Measurements from ENCODE around the gene CUL4A. TPM values are rescaled to one million over a fixed set of nuclear protein-coding genes. Genes with fewer than 3 reads are reported as not detected.

Gene CUL4A
- total RNA-seq, 1 donor from 2014 or later, result 208 TPM

DNA sequence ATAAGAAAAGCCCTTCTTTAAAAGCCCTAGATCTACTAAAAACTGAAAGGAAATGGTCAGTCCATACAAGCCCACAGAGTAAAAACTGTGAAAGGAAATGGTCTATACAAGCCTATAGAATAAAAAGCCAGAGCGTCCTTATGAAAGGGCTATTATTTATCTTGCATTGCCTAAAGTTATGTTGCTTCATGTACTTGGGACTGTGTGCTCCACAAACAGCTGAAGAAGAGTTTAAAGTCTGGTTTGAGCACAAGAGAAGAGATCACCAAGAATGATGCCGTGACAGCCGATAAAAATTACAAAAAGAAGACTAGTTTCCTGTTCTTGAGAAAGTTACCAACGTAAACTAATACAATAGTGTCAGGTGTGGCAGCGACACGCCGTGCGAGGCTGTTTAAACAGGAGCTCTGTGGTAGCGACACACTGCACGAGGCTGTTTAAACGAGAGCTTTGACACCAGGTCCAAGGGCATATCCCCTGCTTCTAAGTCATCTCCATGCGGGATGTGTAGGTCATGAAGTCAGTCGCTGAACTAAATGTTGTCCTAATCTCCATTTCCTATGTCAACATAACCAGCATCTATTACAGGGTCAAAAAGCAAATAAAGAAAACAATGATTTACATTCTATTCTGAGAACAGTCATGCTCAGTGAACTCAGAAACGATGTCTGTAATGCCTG lies 25.8 kb upstream of the CUL4A start:
- no peaks in the 10 kb centered on the region for H3K4me1 ChIP-seq
- TF ChIP-seq, protein P1, sequence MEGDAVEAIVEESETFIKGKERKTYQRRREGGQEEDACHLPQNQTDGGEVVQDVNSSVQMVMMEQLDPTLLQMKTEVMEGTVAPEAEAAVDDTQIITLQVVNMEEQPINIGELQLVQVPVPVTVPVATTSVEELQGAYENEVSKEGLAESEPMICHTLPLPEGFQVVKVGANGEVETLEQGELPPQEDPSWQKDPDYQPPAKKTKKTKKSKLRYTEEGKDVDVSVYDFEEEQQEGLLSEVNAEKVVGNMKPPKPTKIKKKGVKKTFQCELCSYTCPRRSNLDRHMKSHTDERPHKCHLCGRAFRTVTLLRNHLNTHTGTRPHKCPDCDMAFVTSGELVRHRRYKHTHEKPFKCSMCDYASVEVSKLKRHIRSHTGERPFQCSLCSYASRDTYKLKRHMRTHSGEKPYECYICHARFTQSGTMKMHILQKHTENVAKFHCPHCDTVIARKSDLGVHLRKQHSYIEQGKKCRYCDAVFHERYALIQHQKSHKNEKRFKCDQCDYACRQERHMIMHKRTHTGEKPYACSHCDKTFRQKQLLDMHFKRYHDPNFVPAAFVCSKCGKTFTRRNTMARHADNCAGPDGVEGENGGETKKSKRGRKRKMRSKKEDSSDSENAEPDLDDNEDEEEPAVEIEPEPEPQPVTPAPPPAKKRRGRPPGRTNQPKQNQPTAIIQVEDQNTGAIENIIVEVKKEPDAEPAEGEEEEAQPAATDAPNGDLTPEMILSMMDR (IDR thresholded peaks at IDR 0.05), result no peak
- intact Hi-C loops (cut with DNase I), result no loop called here
- no peak overlapping the region for H3K27ac ChIP-seq
- H3K4me3 ChIP-seq, result no peak overlapping the region
- H3K9me3 ChIP-seq, result no peaks in the 10 kb centered on the region
- peaks cover 55 to 70% of the 10 kb centered on the region in 2 donors for H3K36me3 ChIP-seq
- H3K27me3 ChIP-seq, result no peaks in the 10 kb centered on the region
- no peak for DNase-seq (ENCODE audit: low spot score in 2 of 2)

GRCh38 chr13:113184568-113185440 lies 24.6 kb upstream of the CUL4A start:
- no peak overlapping the region for H3K27ac ChIP-seq

GRCh38 chr13:113186061-113186900 lies 23.1 kb upstream of the CUL4A start:
- Histone ChIP-seq H3K27me3 (no peaks in the 10 kb centered on the region), H3K36me3 (peaks cover 40 to 67% of the 10 kb centered on the region in 2 donors), H3K27ac (peak overlapping the region in 1 of 2 donors; percentile 8), H3K4me1 (no peaks in the 10 kb centered on the region), H3K4me3 (no peak overlapping the region), H3K9me3 (no peaks in the 10 kb centered on the region)
- intact Hi-C loops (cut with DNase I), result no loop called here
- no peak for DNase-seq (ENCODE audit: low spot score in 2 of 2)
- TF ChIP-seq, protein P1 (IDR thresholded peaks at IDR 0.05), result no peak

More at GRCh38 chr13:113184568-113185440, 24.6 kb upstream of the CUL4A start:
- TF ChIP-seq, protein P1 (IDR thresholded peaks at IDR 0.05), result no peak
- no peak overlapping the region for H3K4me3 ChIP-seq
- peaks cover 52 to 68% of the 10 kb centered on the region in 2 donors for H3K36me3 ChIP-seq
- no peaks in the 10 kb centered on the region for H3K27me3 ChIP-seq
- H3K4me1 ChIP-seq, result no peaks in the 10 kb centered on the region
- H3K9me3 ChIP-seq, result no peaks in the 10 kb centered on the region
- intact Hi-C loops (cut with DNase I), result no loop called here
- no peak for DNase-seq (ENCODE audit: low spot score in 2 of 2)

GRCh38 chr13:113187263-113187669 lies 22.1 kb upstream of the CUL4A start:
- no peak overlapping the region for H3K4me3 ChIP-seq
- intact Hi-C loops (cut with DNase I), result no loop called here
- peak; percentile 33 to 87 for DNase-seq (ENCODE audit: low spot score in 2 of 2)
- H3K36me3 ChIP-seq, result peaks cover 32 to 63% of the 10 kb centered on the region in 2 donors
- no peaks in the 10 kb centered on the region for H3K4me1 ChIP-seq
- H3K27ac ChIP-seq, result peak overlapping the region; percentile 8 to 45
- H3K9me3 ChIP-seq, result no peaks in the 10 kb centered on the region
- no peaks in the 10 kb centered on the region for H3K27me3 ChIP-seq
- TF ChIP-seq, protein P1 (IDR thresholded peaks at IDR 0.05), result no peak

DNA sequence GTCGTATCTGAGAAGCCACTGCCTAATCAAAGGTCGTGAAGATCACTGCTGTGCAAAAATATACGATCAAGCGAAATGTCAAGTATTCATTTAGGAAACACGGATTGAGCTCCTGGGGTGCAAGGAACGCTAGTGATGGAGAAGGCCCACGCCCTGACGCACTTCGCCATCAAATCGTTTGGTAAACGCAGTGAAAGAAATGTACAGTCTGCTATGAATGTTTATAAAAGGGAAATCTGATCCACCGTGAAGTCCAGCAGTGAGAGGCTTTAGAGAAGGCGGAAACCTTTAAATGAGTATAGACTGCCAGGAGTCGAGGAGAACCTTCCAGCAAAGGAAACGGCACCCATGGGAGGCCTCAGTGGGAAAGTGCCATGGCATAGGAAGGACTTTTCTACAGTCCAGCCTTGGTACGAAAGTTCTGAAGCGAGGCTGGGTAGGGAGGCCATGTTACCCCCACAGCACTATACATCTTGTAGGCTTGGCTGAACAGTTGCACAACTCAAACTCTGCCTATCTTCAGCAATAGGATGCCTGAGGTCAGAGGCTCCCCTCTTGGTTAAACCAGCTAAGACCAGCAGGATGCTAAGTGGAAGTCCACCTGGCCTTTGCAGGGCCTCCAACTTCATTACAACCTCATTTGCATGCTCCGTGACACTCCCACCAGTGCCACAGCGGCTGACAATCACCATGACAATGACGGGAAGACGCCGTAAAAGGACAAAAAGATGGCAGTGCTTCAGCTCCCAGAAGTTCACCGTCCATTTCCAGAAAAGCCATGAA lies 21.3 kb upstream of the CUL4A start:
- no peaks in the 10 kb centered on the region for H3K9me3 ChIP-seq
- H3K4me1 ChIP-seq, result no peaks in the 10 kb centered on the region
- peaks cover 32 to 63% of the 10 kb centered on the region in 2 donors for H3K36me3 ChIP-seq
- H3K27me3 ChIP-seq, result no peaks in the 10 kb centered on the region
- H3K4me3 ChIP-seq, result no peak overlapping the region
- intact Hi-C loops (cut with DNase I), result no loop called here
- H3K27ac ChIP-seq, result no peak overlapping the region
- no peak for DNase-seq (ENCODE audit: low spot score in 2 of 2)
- TF ChIP-seq, protein P1 (IDR thresholded peaks at IDR 0.05), result no peak
